HepG2 (cell line): ENCODE measurements around the gene TM7SF3. TPM values are rescaled to one million over a fixed set of nuclear protein-coding genes. Genes with fewer than 3 reads are reported as not detected.

Experiments
- CHD4 ChIP-seq: fragments of 200-600 bp; sonication (generic); IDR thresholded peaks from 2 replicates; pipeline ENCODE4 v1.7.0; 2017; ENCODE audit warnings: mild to moderate bottlenecking, low read length, borderline replicate concordance
- KAT7 ChIP-seq: IDR thresholded peaks from 2 replicates; pipeline ENCODE4 v1.6.1; 2018; ENCODE audit warnings: borderline replicate concordance, missing compliant biosample characterization
- MTF1 ChIP-seq: sonication (generic); formaldehyde crosslinking; IDR thresholded peaks from 2 replicates; pipeline ENCODE4 v1.5.0; 2020; ENCODE audit warnings: missing genetic modification reagents
- MXD1 ChIP-seq: sonication (generic); formaldehyde crosslinking; IDR thresholded peaks from 2 replicates; pipeline ENCODE4 v1.4.0; 2020; ENCODE audit warnings: mild to moderate bottlenecking, missing genetic modification reagents
- NFKBIZ ChIP-seq: IDR thresholded peaks from 2 replicates; pipeline ENCODE4 v1.6.1; 2018; ENCODE audit warnings: missing genetic modification reagents, missing compliant biosample characterization
- NKX3-1 ChIP-seq: sonication (generic); formaldehyde crosslinking; IDR thresholded peaks from 2 replicates; pipeline ENCODE4 v1.5.0; 2020; ENCODE audit warnings: missing genetic modification reagents
- PRDM10 ChIP-seq: sonication (generic); formaldehyde crosslinking; IDR thresholded peaks from 2 replicates; pipeline ENCODE4 v1.4.0; 2020; ENCODE audit warnings: low read depth, missing genetic modification reagents
- PRDM15 ChIP-seq: sonication (generic); formaldehyde crosslinking; IDR thresholded peaks from 2 replicates; pipeline ENCODE4 v1.4.0; 2020; ENCODE audit warnings: missing genetic modification reagents
- RFX3 ChIP-seq: IDR thresholded peaks from 2 replicates; pipeline ENCODE4 v1.6.1; 2016; ENCODE audit warnings: missing biosample characterization, missing genetic modification reagents
- SP140L ChIP-seq: sonication (generic); formaldehyde crosslinking; IDR thresholded peaks from 2 replicates; pipeline ENCODE4 v1.4.0; 2020; ENCODE audit warnings: missing genetic modification reagents, borderline replicate concordance
- SYNCRIP ChIP-seq: fragments of 200-400 bp; formaldehyde crosslinking; IDR thresholded peaks from 2 replicates; pipeline ENCODE4 v1.6.1; 2018; ENCODE audit warnings: mild to moderate bottlenecking, low read depth, low read length; ENCODE audit not compliant: insufficient read depth
- ZBTB25 ChIP-seq: IDR thresholded peaks from 2 replicates; pipeline ENCODE4 v1.6.1; 2018; ENCODE audit warnings: missing genetic modification reagents
- ZNF547 ChIP-seq: sonication (generic); formaldehyde crosslinking; IDR thresholded peaks from 2 replicates; pipeline ENCODE4 v1.5.1; 2020; ENCODE audit warnings: mild to moderate bottlenecking, missing genetic modification reagents
- ZNF552 ChIP-seq: sonication (generic); formaldehyde crosslinking; IDR thresholded peaks from 2 replicates; pipeline ENCODE4 v1.9.0; 2022; ENCODE audit warnings: missing genetic modification reagents, mild to moderate bottlenecking, borderline replicate concordance
- ZNF724P ChIP-seq: sonication (generic); formaldehyde crosslinking; IDR thresholded peaks from 2 replicates; pipeline ENCODE4 v1.8.0; 2022; ENCODE audit warnings: missing genetic modification reagents, borderline replicate concordance
- ZNF766 ChIP-seq: sonication (generic); formaldehyde crosslinking; IDR thresholded peaks from 2 replicates; pipeline ENCODE4 v1.5.0; 2020; ENCODE audit warnings: missing genetic modification reagents, borderline replicate concordance
- ZNF816 ChIP-seq: sonication (generic); formaldehyde crosslinking; IDR thresholded peaks from 2 replicates; pipeline ENCODE4 v1.8.0; 2022; ENCODE audit warnings: missing genetic modification reagents, mild to moderate bottlenecking, borderline replicate concordance
- polyA plus RNA-seq, 8 experiments: library from polyadenylated mRNA; depleted of rRNA in 3 of 8; stranded (reverse) in 7 of 8; unstranded in 1 of 8; fragments of >200 nt; fragmentation: Illumina TruSeq in 4 of 8; extraction: Trizol in 4 of 8; gene quantifications; 2 replicates each; pipeline versions ENCODE4 v1.2.1 to v1.2.3, GENCODE V29; 2011 to 2016; ENCODE audit warnings: low read depth in 4 of 8, missing spikeins in 1 of 8, mixed read lengths in 1 of 8; ENCODE audit not compliant: insufficient read depth in 1 of 8
- total RNA-seq, 5 experiments: library from RNA; depleted of rRNA; stranded (reverse); fragments of >200 nt; fragmentation: Illumina TruSeq; extraction: Trizol; gene quantifications; 2 replicates each; pipeline ENCODE4 v1.2.3, GENCODE V29; 2016; ENCODE audit warnings: low read depth in 1 of 5

The TM7SF3 gene
- total and polyA plus RNA-seq, 2 of the 13 experiments (the other 11 are each of a cell fraction or from before 2014, with no cell fraction given): 116 to 142 TPM

DNA sequence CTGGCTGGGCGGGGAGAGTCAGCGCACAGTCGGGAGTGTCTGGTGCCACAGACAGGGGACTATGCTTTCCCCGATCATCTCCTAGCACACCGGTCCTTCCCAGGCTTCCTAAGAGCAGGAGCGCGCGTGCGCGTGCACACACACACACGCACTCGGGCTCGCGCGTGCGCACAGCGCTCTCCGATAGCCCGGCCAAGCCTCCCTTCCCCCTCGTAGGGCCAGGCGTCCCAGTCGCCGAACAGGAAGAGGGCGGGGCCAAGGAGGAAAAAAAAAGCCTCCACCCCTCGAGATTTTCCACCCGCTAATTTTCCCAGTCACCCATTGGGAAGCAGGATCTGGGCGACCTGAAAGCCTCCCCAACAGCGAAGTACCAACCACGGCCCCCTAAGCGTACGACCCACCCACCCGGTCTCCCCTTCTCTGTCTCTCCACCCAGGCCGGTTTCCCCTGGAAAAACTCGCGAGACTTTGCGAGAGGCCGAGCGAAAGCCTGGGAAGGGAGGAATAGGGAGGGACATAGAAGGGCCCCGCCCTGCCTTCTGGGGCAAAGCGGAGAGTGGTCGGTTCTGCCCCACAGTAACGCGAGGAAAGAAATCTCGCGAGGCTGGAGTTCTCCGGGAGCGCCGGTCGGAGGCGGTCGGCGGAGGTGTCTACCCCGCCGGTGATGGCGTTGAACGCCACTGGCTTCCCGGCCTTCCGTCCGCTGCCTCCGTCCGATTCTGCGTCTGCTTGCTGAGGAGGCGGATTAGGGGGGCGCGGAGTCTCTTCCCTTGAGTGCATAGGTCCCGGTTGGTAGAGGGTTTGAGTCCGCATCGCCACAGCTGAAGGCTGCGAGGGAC, 76.1 kb downstream of the TM7SF3 start, which contains the start of the genes FGFR1OP2 and INTS13 (continued):
- TF ChIP-seq ZBTB25 (peak; percentile 82; the same call in 1 of the 2 replicates), NKX3-1 (no peak), KAT7 (CRISPR knock-in tag) (no peak), RFX3 (CRISPR knock-in tag) (no peak), ZNF816 (CRISPR knock-in tag) (no peak), ZNF552 (CRISPR knock-in tag) (no peak), PRDM10 (CRISPR knock-in tag) (no peak), MXD1 (CRISPR knock-in tag) (peak; percentile 47), ZNF547 (CRISPR knock-in tag) (0 out of 2 replicates have a peak, but pooled peaks have one; percentile 46), MTF1 (no peak), SP140L (CRISPR knock-in tag) (no peak), ZNF724P (no peak), ZNF766 (CRISPR knock-in tag) (no peak), NFKBIZ (CRISPR knock-in tag) (no peak; the same call in 1 of the 2 replicates), SYNCRIP (no peak), PRDM15 (no peak), CHD4 (no peak)
